CD14-positive monocyte (primary cell): Measurements from ENCODE around the gene PTEN. TPM values are rescaled to one million over a fixed set of nuclear protein-coding genes. Genes with fewer than 3 reads are reported as not detected.
A peak's percentile ranks its signal among the peaks of the same experiment; 100 is the strongest.
"Not testable (repeated sequence)": the region's sequence is repeated elsewhere in the genome, so short reads cannot be mapped to it uniquely, and the experiment has no call there.

Source experiments
- DNase-seq, 3 donors: peaks; one replicate each; pipeline ENCODE4 v3.0.0-alpha.2; 2011 to 2022
- H2AFZ ChIP-seq: 2 replicates; pipeline ENCODE4 v1.6.0; 2012; ENCODE audit warnings: mild to moderate bottlenecking, low read depth, low read length, inconsistent platforms; ENCODE audit not compliant: insufficient read depth, poor library complexity, severe bottlenecking
- H3K27ac ChIP-seq, 2 donors: 1 replicate in 1 of 2; 2 replicates in 1 of 2; pipeline ENCODE4 v1.5.1; 2012 to 2013; ENCODE audit warnings: low read length in 2 of 2, control low read depth in 1 of 2, inconsistent platforms in 1 of 2, low read depth in 1 of 2, mild to moderate bottlenecking in 1 of 2
- H3K27me3 ChIP-seq, 2 donors: one replicate each; pipeline versions ENCODE4 v1.6.0 to v1.6.1; 2011 to 2013; ENCODE audit warnings: low read length in 2 of 2; ENCODE audit not compliant: control insufficient read depth in 2 of 2, insufficient read depth in 2 of 2
- H3K36me3 ChIP-seq, 2 donors: replicated peaks in 1 of 2; 1 replicate in 1 of 2; 2 replicates in 1 of 2; pipeline versions ENCODE4 v1.5.1 to v1.6.1; 2012 to 2013; ENCODE audit warnings: low read length in 2 of 2, control low read depth in 1 of 2, inconsistent platforms in 1 of 2, mild to moderate bottlenecking in 1 of 2; ENCODE audit not compliant: insufficient read depth in 2 of 2, control insufficient read depth in 1 of 2
- H3K4me1 ChIP-seq, 2 donors: 1 replicate in 1 of 2; 2 replicates in 1 of 2; pipeline versions ENCODE4 v1.5.1 to v1.6.1; 2012 to 2013; ENCODE audit warnings: low read length in 2 of 2, control low read depth in 1 of 2, inconsistent platforms in 1 of 2, mild to moderate bottlenecking in 1 of 2, moderate library complexity in 1 of 2; ENCODE audit not compliant: insufficient read depth in 2 of 2, control insufficient read depth in 1 of 2
- H3K4me2 ChIP-seq: replicated peaks from 2 replicates; pipeline ENCODE3; 2012; ENCODE audit warnings: low read length, moderate library complexity, mild to moderate bottlenecking; ENCODE audit not compliant: poor library complexity, severe bottlenecking; ENCODE audit errors: extremely low read depth
- H3K4me3 ChIP-seq, 3 experiments: fragments of 200-600 bp in 1 of 3; sonication (generic) in 1 of 3; replicated peaks in 1 of 3; 1 replicate in 2 of 3; 2 replicates in 1 of 3; pipeline ENCODE4 v1.5.1; 2011 to 2013; ENCODE audit warnings: low read length in 3 of 3, mild to moderate bottlenecking in 3 of 3, control low read depth in 2 of 3, low read depth in 2 of 3, inconsistent platforms in 1 of 3, moderate library complexity in 1 of 3
- H3K79me2 ChIP-seq: 2 replicates; pipeline ENCODE4 v1.6.0; 2012; ENCODE audit warnings: mild to moderate bottlenecking, control low read depth, inconsistent platforms, low read length, moderate library complexity; ENCODE audit not compliant: insufficient read depth
- H3K9ac ChIP-seq: 2 replicates; pipeline ENCODE4 v1.6.0; 2017; ENCODE audit warnings: low read length, mild to moderate bottlenecking; ENCODE audit not compliant: insufficient read depth, poor library complexity, severe bottlenecking
- H3K9me3 ChIP-seq, 2 donors: replicated peaks in 1 of 2; 1 replicate in 1 of 2; 2 replicates in 1 of 2; pipeline versions ENCODE4 v1.5.1 to v1.6.1; 2012 to 2013; ENCODE audit warnings: low read length in 2 of 2, control low read depth in 1 of 2; ENCODE audit not compliant: control insufficient read depth in 1 of 2, insufficient read depth in 1 of 2
- H4K20me1 ChIP-seq: 2 replicates; pipeline ENCODE4 v1.6.0; 2012; ENCODE audit warnings: mild to moderate bottlenecking, low read length, control low read depth, moderate library complexity; ENCODE audit not compliant: insufficient read depth
- H3K27ac Mint-ChIP-seq, 7 donors: one replicate each; pipeline ENCODE4 v1.8.0; 2020; ENCODE audit warnings: mild to moderate bottlenecking in 7 of 7, mixed read lengths in 7 of 7, moderate library complexity in 6 of 7, inconsistent platforms in 2 of 7
- H3K27me3 Mint-ChIP-seq, 3 donors: one replicate each; pipeline ENCODE4 v1.8.0; 2021 to 2022; ENCODE audit warnings: low read depth in 3 of 3, mild to moderate bottlenecking in 3 of 3, mixed read lengths in 3 of 3, moderate library complexity in 3 of 3, inconsistent platforms in 1 of 3
- H3K36me3 Mint-ChIP-seq, 2 donors: one replicate each; pipeline ENCODE4 v1.8.0; 2020; ENCODE audit warnings: mixed read lengths in 2 of 2, inconsistent platforms in 1 of 2, mild to moderate bottlenecking in 1 of 2
- H3K4me1 Mint-ChIP-seq: one replicate; pipeline ENCODE4 v1.8.0; 2020; ENCODE audit warnings: mild to moderate bottlenecking, mixed read lengths
- H3K4me3 Mint-ChIP-seq, 2 donors: one replicate each; pipeline ENCODE4 v1.8.0; 2020; ENCODE audit warnings: mild to moderate bottlenecking in 2 of 2, mixed read lengths in 2 of 2, moderate library complexity in 1 of 2
- H3K9me3 Mint-ChIP-seq, 7 donors: one replicate each; pipeline ENCODE4 v1.8.0; 2020 to 2022; ENCODE audit warnings: mixed read lengths in 7 of 7, mild to moderate bottlenecking in 6 of 7, moderate library complexity in 6 of 7, inconsistent platforms in 2 of 7
- WGBS: methylation state at CpG from one replicate; pipeline ENCODE4 v1.1.5; 2013; ENCODE audit warnings: missing lambda C conversion rate; ENCODE audit not compliant: insufficient coverage; 5-methylcytosine and 5-hydroxymethylcytosine counted together
- intact Hi-C, 2 donors: fragments of 100-400 bp; cut with micrococcal nuclease; formaldehyde crosslinking; loops; one replicate each; pipeline versions ENCODE4 v1.15.0 to v1.15.1; 2023
- polyA plus RNA-seq, 3 donors: library from polyadenylated mRNA; depleted of rRNA in 1 of 3; unstranded in 2 of 3; stranded (reverse) in 1 of 3; fragments of 300-500 nt in 2 of 3; fragments of >200 nt in 1 of 3; fragmentation: Illumina TruSeq in 2 of 3; gene quantifications; 1 replicate in 2 of 3; 2 replicates in 1 of 3; pipeline ENCODE4 v1.2.3, GENCODE V29; 2012 to 2021
- TF ChIP-seq, protein P1 (sequence below): fragments of 200-600 bp; IDR thresholded peaks from one replicate; pipeline ENCODE4 v1.8.0; 2022; ENCODE audit warnings: antibody characterized with exemption, mild to moderate bottlenecking

The PTEN gene
- polyA plus RNA-seq, 3 donors = 30.5 to 57.6 (median 37.7) TPM

DNA sequence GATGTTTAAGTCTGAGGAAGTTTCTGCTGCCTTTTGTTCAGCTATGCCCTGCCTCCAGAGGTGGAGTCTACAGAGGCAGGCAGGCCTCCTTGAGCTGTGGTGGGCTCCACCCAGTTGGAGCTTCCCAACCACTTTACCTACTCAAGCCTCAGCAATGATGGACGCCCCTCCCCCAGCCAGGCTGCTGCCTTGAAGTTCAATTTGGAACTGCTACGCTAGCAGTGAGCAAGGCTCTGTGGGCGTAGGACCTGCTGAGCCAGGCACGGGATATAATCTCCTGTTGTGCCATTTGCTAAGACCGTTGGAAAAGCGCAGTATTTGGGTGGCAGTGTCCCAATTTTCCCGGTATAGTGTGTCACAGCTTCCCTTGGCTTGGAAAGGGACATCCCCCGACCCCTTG, 40.0 kb downstream of the PTEN start:
- 100% methylated on average over 8 of the region's 8 CpGs for WGBS
- not testable (repeated sequence) for H3K27ac ChIP-seq

DNA sequence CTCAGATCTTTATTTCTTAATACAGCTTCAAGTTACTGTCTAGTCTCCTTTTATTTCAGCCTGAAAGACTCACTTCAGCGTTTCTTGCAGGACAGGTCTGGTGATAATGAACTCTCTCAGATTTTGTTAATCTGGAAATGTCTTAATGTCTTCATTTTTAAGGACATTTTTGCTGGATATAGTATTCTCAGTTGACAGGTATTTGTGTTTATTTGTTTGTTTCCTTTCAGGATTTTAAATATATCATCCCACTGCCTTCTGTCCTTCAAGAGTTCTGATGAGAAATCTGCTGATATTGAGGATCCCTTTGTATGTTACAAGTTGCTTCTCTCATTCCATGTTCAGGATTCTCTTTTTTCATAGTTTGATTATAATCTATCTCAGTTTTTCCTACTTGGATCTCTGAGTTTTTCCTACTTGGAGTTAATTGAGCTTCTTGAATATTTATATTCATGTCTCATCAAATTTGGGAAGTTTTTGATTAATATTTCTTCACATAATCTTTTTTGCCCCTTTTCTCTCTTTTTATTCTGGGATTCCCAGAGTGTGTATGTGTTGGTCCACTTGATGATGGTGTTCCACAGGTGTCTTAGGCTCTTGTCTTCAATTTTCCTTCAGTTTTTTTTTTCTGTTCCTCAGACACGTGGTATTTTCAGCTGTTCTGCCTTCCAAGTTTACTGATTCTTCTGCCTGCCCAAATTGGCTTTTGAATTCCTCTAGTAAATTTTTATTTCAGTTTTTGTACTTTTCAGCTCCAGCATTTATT, 49.9 kb downstream of the PTEN start:
- Histone ChIP-seq H4K20me1 (peaks cover 100% of the 10 kb centered on the region), H2AFZ (no peak overlapping the region), H3K36me3 (peaks cover 12 to 43% of the 10 kb centered on the region in 2 donors), H3K79me2 (peaks cover 100% of the 10 kb centered on the region), H3K27ac (peak overlapping the region in 1 of 2 donors; percentile 3), H3K4me2 (no peak overlapping the region), H3K9me3 (peaks cover 5 to 15% of the 10 kb centered on the region in 2 donors), H3K27me3 (no peaks in the 10 kb centered on the region), H3K4me1 (peaks cover 22 to 32% of the 10 kb centered on the region in 2 donors), H3K9ac (no peak overlapping the region), H3K4me3 (no peak overlapping the region)
- peaks cover 42 to 54% of the 10 kb centered on the region in 2 donors for H3K36me3 Mint-ChIP-seq
- TF ChIP-seq, protein P1, sequence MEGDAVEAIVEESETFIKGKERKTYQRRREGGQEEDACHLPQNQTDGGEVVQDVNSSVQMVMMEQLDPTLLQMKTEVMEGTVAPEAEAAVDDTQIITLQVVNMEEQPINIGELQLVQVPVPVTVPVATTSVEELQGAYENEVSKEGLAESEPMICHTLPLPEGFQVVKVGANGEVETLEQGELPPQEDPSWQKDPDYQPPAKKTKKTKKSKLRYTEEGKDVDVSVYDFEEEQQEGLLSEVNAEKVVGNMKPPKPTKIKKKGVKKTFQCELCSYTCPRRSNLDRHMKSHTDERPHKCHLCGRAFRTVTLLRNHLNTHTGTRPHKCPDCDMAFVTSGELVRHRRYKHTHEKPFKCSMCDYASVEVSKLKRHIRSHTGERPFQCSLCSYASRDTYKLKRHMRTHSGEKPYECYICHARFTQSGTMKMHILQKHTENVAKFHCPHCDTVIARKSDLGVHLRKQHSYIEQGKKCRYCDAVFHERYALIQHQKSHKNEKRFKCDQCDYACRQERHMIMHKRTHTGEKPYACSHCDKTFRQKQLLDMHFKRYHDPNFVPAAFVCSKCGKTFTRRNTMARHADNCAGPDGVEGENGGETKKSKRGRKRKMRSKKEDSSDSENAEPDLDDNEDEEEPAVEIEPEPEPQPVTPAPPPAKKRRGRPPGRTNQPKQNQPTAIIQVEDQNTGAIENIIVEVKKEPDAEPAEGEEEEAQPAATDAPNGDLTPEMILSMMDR = no peak
- H3K27ac Mint-ChIP-seq = peak overlapping the region in 2 of 7 donors; percentile 21 to 46
- intact Hi-C loops = no loop called here
- DNase-seq = no peak
- H3K4me1 Mint-ChIP-seq = peaks cover 31% of the 10 kb centered on the region
- H3K9me3 Mint-ChIP-seq = peaks cover 4 to 30% (median 14%) of the 10 kb centered on the region in 7 donors
- WGBS = no CpG with 5 or more reads among the region's 2 CpGs
- H3K27me3 Mint-ChIP-seq = no peaks in the 10 kb centered on the region
- no peak overlapping the region for H3K4me3 Mint-ChIP-seq

More for the DNA sequence above, 40.0 kb downstream of the PTEN start:
- H3K4me2 ChIP-seq, H3K4me1 ChIP-seq, DNase-seq, H3K27me3 Mint-ChIP-seq, H3K4me3 ChIP-seq, H3K9me3 ChIP-seq, H3K27me3 ChIP-seq, H2AFZ ChIP-seq, H3K9ac ChIP-seq, intact Hi-C loops, H3K4me3 Mint-ChIP-seq: not testable (repeated sequence)
- peaks cover 77% of the 10 kb centered on the region for H4K20me1 ChIP-seq
- peaks cover 59 to 76% of the 10 kb centered on the region in 2 donors for H3K36me3 Mint-ChIP-seq
- peaks cover 36% of the 10 kb centered on the region for H3K4me1 Mint-ChIP-seq
- H3K36me3 ChIP-seq = peaks cover 24 to 48% of the 10 kb centered on the region in 2 donors
- H3K79me2 ChIP-seq = peaks cover 95% of the 10 kb centered on the region
- peaks cover 4 to 16% (median 7%) of the 10 kb centered on the region in 7 donors for H3K9me3 Mint-ChIP-seq
- H3K27ac Mint-ChIP-seq = peak overlapping the region in 1 of 7 donors; percentile 15
